AG04450 (cell line): ENCODE results near the gene DNAH1. TPM values are rescaled to one million over a fixed set of nuclear protein-coding genes. Genes with fewer than 3 reads are reported as not detected.

Experiments used
- CTCF ChIA-PET: fragments of 300-600, 350-600 bp; formaldehyde crosslinking; extraction: SDS; loops from one replicate; lab custom pipeline; 2022; ENCODE audit warnings: antibody characterized with exemption, inconsistent platforms; lab: Charles Lee
- POLR2A ChIA-PET: fragments of 350-600 bp; formaldehyde crosslinking; extraction: SDS; loops from one replicate; lab custom pipeline; 2021; ENCODE audit warnings: antibody characterized with exemption, inconsistent platforms; lab: Yijun Ruan, JAX
- DNase-seq: peaks from one replicate; pipeline ENCODE4 v3.0.0-alpha.2; 2011; ENCODE audit warnings: low read depth, low spot score
- H3K27ac ChIP-seq: one replicate; pipeline ENCODE4 v1.5.1; 2012; ENCODE audit warnings: low read depth, low read length, control low read depth
- H3K27me3 ChIP-seq: one replicate; pipeline ENCODE4 v1.6.0; 2012; ENCODE audit warnings: low read length; ENCODE audit not compliant: control insufficient read depth, insufficient read depth
- H3K4me3 ChIP-seq: 2 replicates; pipeline ENCODE4 v1.5.1; 2011; ENCODE audit warnings: mild to moderate bottlenecking, low read depth, low read length, control low read depth
- H3K9me3 ChIP-seq: 2 replicates; pipeline ENCODE4 v1.5.1; 2012; ENCODE audit warnings: low read length; ENCODE audit not compliant: control insufficient read depth, insufficient read depth
- CTCF ChIP-seq: IDR thresholded peaks from 2 replicates; pipeline ENCODE4 v1.5.1; 2011; ENCODE audit warnings: low read depth, low read length, control low read depth, inconsistent platforms
- polyA plus RNA-seq: library from polyadenylated mRNA; depleted of rRNA; stranded (reverse); fragments of >200 nt; gene quantifications from 2 replicates; pipeline ENCODE4 v1.2.3, GENCODE V29; 2011

The DNAH1 gene
- polyA plus RNA-seq, 1 experiment = 1.4 TPM

GRCh38 chr3:52438579-52439425 is 122.7 kb downstream of the DNAH1 start:
- Histone ChIP-seq H3K27ac (no peak overlapping the region), H3K27me3 (peaks cover 13% of the 10 kb centered on the region), H3K4me3 (no peak overlapping the region), H3K9me3 (no peaks in the 10 kb centered on the region)
- POLR2A ChIA-PET = no interaction called here
- CTCF ChIA-PET = interaction anchor here (0.7 to 0.8 kb wide), 2 partner anchors 9 to 10 kb away, joined by 3 to 5 read pairs; no protein-coding TSS in a partner anchor
- no peak for DNase-seq
- no peak for TF ChIP-seq CTCF

GRCh38 chr3:52439426-52440248 is 123.5 kb downstream of the DNAH1 start:
- H3K27me3 ChIP-seq = peaks cover 6% of the 10 kb centered on the region
- DNase-seq = no peak
- H3K4me3 ChIP-seq = no peak overlapping the region
- H3K9me3 ChIP-seq = no peaks in the 10 kb centered on the region
- POLR2A ChIA-PET = no interaction called here
- H3K27ac ChIP-seq = no peak overlapping the region
- CTCF ChIA-PET = interaction anchor here (0.7 to 0.8 kb wide), 2 partner anchors 8 to 9 kb away, joined by 3 to 5 read pairs; no protein-coding TSS in a partner anchor
- no peak for TF ChIP-seq CTCF

GRCh38 chr3:52440249-52440551 is 124.1 kb downstream of the DNAH1 start:
- CTCF ChIA-PET = no interaction called here
- POLR2A ChIA-PET = no interaction called here

GRCh38 chr3:52440671-52441070 is 124.6 kb downstream of the DNAH1 start:
- POLR2A ChIA-PET = no interaction called here

More at GRCh38 chr3:52440249-52440551, 124.1 kb downstream of the DNAH1 start:
- Histone ChIP-seq H3K9me3 (no peaks in the 10 kb centered on the region), H3K27me3 (peaks cover 6% of the 10 kb centered on the region), H3K27ac (no peak overlapping the region), H3K4me3 (no peak overlapping the region)
- TF ChIP-seq CTCF = no peak
- DNase-seq = no peak

More at GRCh38 chr3:52440671-52441070, 124.6 kb downstream of the DNAH1 start:
- DNase-seq = no peak
- CTCF ChIA-PET = interaction anchor here (1.0 kb wide), 1 partner anchor 28 kb away, joined by 3 read pairs; no protein-coding TSS in a partner anchor
- Histone ChIP-seq H3K27ac (no peak overlapping the region), H3K4me3 (no peak overlapping the region), H3K27me3 (peaks cover 6% of the 10 kb centered on the region), H3K9me3 (no peaks in the 10 kb centered on the region)
- TF ChIP-seq CTCF = no peak
